Gastroesophageal sphincter (tissue), 4 donors: ENCODE data around the gene MIS18A. TPM values are rescaled to one million over a fixed set of nuclear protein-coding genes. Genes with fewer than 3 reads are reported as not detected.
"Not testable (repeated sequence)": the region's sequence is repeated elsewhere in the genome, so short reads cannot be mapped to it uniquely, and the experiment has no call there.

ENCODE experiments used
- ATAC-seq: fragments of 150-250 bp; one replicate; pipeline ENCODE4 v1.9.1; 2016; ENCODE audit warnings: mild to moderate bottlenecking, moderate library complexity
- H3K27ac ChIP-seq, 4 donors: fragments of 200-600 bp; sonication (generic) in 3 of 4; 1 replicate in 3 of 4; 2 replicates in 1 of 4; pipeline ENCODE4 v1.5.1; 2016 to 2019
- H3K27me3 ChIP-seq: fragments of 200-600 bp; sonication (generic); one replicate; pipeline ENCODE4 v1.5.1; 2019
- H3K36me3 ChIP-seq, 2 donors: fragments of 200-600 bp; sonication (generic); one replicate each; pipeline ENCODE4 v1.5.1; 2019; ENCODE audit warnings: control low read depth in 1 of 2
- H3K4me1 ChIP-seq, 3 donors: fragments of 200-600 bp; sonication (generic); 1 replicate in 2 of 3; 2 replicates in 1 of 3; pipeline ENCODE4 v1.5.1; 2016 to 2019; ENCODE audit warnings: control low read depth in 2 of 3
- H3K4me3 ChIP-seq, 2 donors: fragments of 200-600 bp; sonication (generic); one replicate each; pipeline ENCODE4 v1.5.1; 2019; ENCODE audit warnings: mild to moderate bottlenecking in 1 of 2, moderate library complexity in 1 of 2
- H3K9me3 ChIP-seq, 3 donors: fragments of 200-600 bp; sonication (generic); one replicate each; pipeline ENCODE4 v1.5.1; 2017 to 2019; ENCODE audit warnings: control low read depth in 2 of 3
- EP300 ChIP-seq: sonication (generic); formaldehyde crosslinking; IDR thresholded peaks from one replicate; pipeline ENCODE4 v1.6.1; 2017; ENCODE audit warnings: antibody characterized with exemption, mild to moderate bottlenecking
- POLR2A ChIP-seq, 2 donors: fragments of 450-650 bp; IDR thresholded peaks; one replicate each; pipeline ENCODE4 v1.6.1; 2017; ENCODE audit warnings: antibody characterized with exemption in 2 of 2, mild to moderate bottlenecking in 2 of 2, moderate library complexity in 1 of 2
- POLR2AphosphoS5 ChIP-seq: sonication (generic); formaldehyde crosslinking; IDR thresholded peaks from one replicate; pipeline ENCODE4 v1.6.1; 2017; ENCODE audit warnings: antibody characterized with exemption
- WGBS, 2 donors: methylation state at CpG; one replicate each; pipeline ENCODE4 v1.1.5; 2018; ENCODE audit warnings: low coverage in 1 of 2; 5-methylcytosine and 5-hydroxymethylcytosine counted together
- total RNA-seq, 4 donors: library from RNA; depleted of rRNA; stranded (reverse); fragments of >200 nt; gene quantifications; one replicate each; pipeline ENCODE4 v1.1.0, GENCODE V29; 2016
- TF ChIP-seq, protein P1 (sequence below), 4 experiments: fragments of 200-600 bp in 2 of 4; fragments of 450-650 bp in 2 of 4; sonication (generic) in 1 of 4; IDR thresholded peaks; one replicate each; pipeline ENCODE4 v1.5.1; 2017 to 2019; ENCODE audit warnings: antibody characterized with exemption in 4 of 4, mild to moderate bottlenecking in 2 of 4, moderate library complexity in 2 of 4

The MIS18A gene
- total RNA-seq, 4 donors from 2014 or later: 4.7 to 5.5 (median 5.2) TPM

- peaks cover 0 to 90% of the 10 kb centered on the region in 2 donors for H3K36me3 ChIP-seq
- ATAC-seq: no peak
- WGBS, 2 donors: 60 to 88% methylated on average over 2 to 4 of the region's 6 CpGs
- no peak overlapping the region for H3K4me3 ChIP-seq
- no peaks in the 10 kb centered on the region for H3K4me1 ChIP-seq
- no peak overlapping the region for H3K27ac ChIP-seq
- no peaks in the 10 kb centered on the region for H3K9me3 ChIP-seq
- TF ChIP-seq EP300 (no peak), POLR2AphosphoS5 (no peak), POLR2A (IDR thresholded peaks at IDR 0.05) (no peak)
- TF ChIP-seq, protein P1, sequence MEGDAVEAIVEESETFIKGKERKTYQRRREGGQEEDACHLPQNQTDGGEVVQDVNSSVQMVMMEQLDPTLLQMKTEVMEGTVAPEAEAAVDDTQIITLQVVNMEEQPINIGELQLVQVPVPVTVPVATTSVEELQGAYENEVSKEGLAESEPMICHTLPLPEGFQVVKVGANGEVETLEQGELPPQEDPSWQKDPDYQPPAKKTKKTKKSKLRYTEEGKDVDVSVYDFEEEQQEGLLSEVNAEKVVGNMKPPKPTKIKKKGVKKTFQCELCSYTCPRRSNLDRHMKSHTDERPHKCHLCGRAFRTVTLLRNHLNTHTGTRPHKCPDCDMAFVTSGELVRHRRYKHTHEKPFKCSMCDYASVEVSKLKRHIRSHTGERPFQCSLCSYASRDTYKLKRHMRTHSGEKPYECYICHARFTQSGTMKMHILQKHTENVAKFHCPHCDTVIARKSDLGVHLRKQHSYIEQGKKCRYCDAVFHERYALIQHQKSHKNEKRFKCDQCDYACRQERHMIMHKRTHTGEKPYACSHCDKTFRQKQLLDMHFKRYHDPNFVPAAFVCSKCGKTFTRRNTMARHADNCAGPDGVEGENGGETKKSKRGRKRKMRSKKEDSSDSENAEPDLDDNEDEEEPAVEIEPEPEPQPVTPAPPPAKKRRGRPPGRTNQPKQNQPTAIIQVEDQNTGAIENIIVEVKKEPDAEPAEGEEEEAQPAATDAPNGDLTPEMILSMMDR (IDR thresholded peaks at IDR 0.05): no peak
- no peaks in the 10 kb centered on the region for H3K27me3 ChIP-seq
These were observed 34.1 kb upstream of the MIS18A start for GRCh38 chr21:32312976-32313375.

DNA sequence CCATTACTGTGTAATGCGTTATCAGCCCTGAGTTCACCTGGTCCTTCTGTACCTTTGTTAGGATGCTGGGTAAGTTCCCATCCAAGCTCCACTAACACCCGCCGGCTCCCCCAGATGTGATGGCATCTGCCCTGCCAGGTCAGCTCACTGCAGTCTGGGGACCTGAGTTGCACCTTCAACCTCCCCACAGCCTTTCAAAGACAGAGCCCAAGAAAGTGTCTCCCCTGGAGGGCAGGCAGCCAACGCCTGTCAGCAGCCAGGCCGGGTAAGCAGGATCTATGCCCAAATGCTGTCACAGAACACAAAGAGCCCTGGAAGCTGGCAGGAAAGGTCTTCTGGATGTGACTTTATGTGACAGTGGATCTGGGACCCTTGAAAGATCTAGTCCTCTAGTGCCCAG, 33.5 kb upstream of the MIS18A start:
- WGBS, 2 donors: 96 to 97% methylated on average over 3 to 4 of the region's 5 CpGs

GRCh38 chr21:32311621-32312020, 32.8 kb upstream of the MIS18A start:
- WGBS, 2 donors: 100% methylated on average over 1 of the region's 9 CpGs; no CpG with 5 or more reads in 1 of the 2 donors
- no peaks in the 10 kb centered on the region for H3K9me3 ChIP-seq
- no peak overlapping the region for H3K27ac ChIP-seq
- no peak for ATAC-seq
- no peaks in the 10 kb centered on the region for H3K27me3 ChIP-seq
- H3K4me1 ChIP-seq: no peaks in the 10 kb centered on the region
- H3K36me3 ChIP-seq: peaks cover 0 to 76% of the 10 kb centered on the region in 2 donors
- TF ChIP-seq EP300: no peak
- no peak for TF ChIP-seq POLR2A (IDR thresholded peaks at IDR 0.05)
- TF ChIP-seq POLR2AphosphoS5: no peak
- TF ChIP-seq, protein P1 (IDR thresholded peaks at IDR 0.05): no peak
- H3K4me3 ChIP-seq: no peak overlapping the region

More for the DNA sequence above, 33.5 kb upstream of the MIS18A start:
- H3K27ac ChIP-seq: no peak overlapping the region
- no peak overlapping the region for H3K4me3 ChIP-seq
- H3K36me3 ChIP-seq: peaks cover 0 to 83% of the 10 kb centered on the region in 2 donors
- TF ChIP-seq, protein P1 (IDR thresholded peaks at IDR 0.05): no peak
- TF ChIP-seq POLR2AphosphoS5: no peak
- no peak for TF ChIP-seq EP300
- no peak for TF ChIP-seq POLR2A (IDR thresholded peaks at IDR 0.05)
- H3K27me3 ChIP-seq: no peaks in the 10 kb centered on the region
- H3K9me3 ChIP-seq: no peaks in the 10 kb centered on the region
- ATAC-seq: no peak
- H3K4me1 ChIP-seq: no peaks in the 10 kb centered on the region

- not testable (repeated sequence) for H3K4me1 ChIP-seq, H3K9me3 ChIP-seq, H3K27me3 ChIP-seq, ATAC-seq, H3K27ac ChIP-seq, H3K4me3 ChIP-seq
- 85 to 92% methylated on average over 6 to 9 of the region's 9 CpGs for WGBS, 2 donors
- H3K36me3 ChIP-seq: peaks cover 0 to 70% of the 10 kb centered on the region in 2 donors
These were observed 32.1 kb upstream of the MIS18A start for GRCh38 chr21:32310976-32311375.

DNA sequence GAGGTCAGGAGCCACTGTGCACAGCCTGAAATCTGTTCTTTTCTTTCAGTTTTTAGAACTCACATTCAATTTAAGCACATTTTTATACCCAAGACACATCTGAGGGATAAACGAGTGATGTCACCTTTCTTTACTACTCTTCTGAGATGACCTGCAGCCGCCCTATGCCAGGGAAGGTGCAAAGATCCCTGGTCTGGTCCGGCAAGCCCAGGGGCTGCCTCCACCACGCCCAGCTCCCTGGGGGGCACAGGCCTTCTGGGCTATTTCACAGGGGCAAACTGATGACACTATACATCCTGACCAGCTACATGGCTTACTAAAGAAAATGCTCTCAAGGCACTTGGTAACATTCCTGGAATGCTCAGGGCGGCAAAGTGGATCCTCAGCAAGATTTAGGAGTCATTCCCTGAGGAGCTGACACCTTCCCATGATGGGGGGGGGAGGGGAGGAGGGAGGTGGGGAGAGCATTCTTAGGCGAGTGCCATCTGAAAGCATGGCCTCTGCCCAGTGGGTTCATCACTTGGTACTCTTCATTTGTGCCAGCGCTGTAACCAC, 31.1 kb upstream of the MIS18A start:
- H3K36me3 ChIP-seq: peaks cover 0 to 60% of the 10 kb centered on the region in 2 donors
- 84 to 100% methylated on average over 2 to 5 of the region's 7 CpGs for WGBS, 2 donors

More for the DNA sequence above, 31.1 kb upstream of the MIS18A start:
- Histone ChIP-seq H3K9me3 (no peaks in the 10 kb centered on the region), H3K4me3 (no peak overlapping the region), H3K27ac (no peak overlapping the region), H3K4me1 (no peaks in the 10 kb centered on the region), H3K27me3 (no peaks in the 10 kb centered on the region)
- TF ChIP-seq EP300 (no peak), POLR2A (IDR thresholded peaks at IDR 0.05) (no peak), POLR2AphosphoS5 (no peak)
- TF ChIP-seq, protein P1 (IDR thresholded peaks at IDR 0.05): no peak
- no peak for ATAC-seq
